Measurements from ENCODE around the gene CAMKMT. TPM values are rescaled to one million over a fixed set of nuclear protein-coding genes. Genes with fewer than 3 reads are reported as not detected.

CAMKMT gene
- total RNA-seq, 4 donors from 2014 or later = 6.0 to 15.3 (median 10.7) TPM

- Histone ChIP-seq H3K27me3 (no peaks in the 10 kb centered on the region), H3K4me1 (no peaks in the 10 kb centered on the region), H3K4me3 (no peak overlapping the region), H3K9me3 (no peaks in the 10 kb centered on the region), H3K36me3 (no peaks in the 10 kb centered on the region), H3K27ac (no peak overlapping the region)
- DNase-seq (ENCODE audit: low spot score in 2 of 2) = no peak
- 67% methylated on average over 1 of the region's 1 CpG for WGBS
- TF ChIP-seq EP300 (IDR thresholded peaks at IDR 0.05) (no peak), POLR2AphosphoS5 (IDR thresholded peaks at IDR 0.05) (no peak), POLR2A (IDR thresholded peaks at IDR 0.05) (no peak)
- TF ChIP-seq, protein P1, sequence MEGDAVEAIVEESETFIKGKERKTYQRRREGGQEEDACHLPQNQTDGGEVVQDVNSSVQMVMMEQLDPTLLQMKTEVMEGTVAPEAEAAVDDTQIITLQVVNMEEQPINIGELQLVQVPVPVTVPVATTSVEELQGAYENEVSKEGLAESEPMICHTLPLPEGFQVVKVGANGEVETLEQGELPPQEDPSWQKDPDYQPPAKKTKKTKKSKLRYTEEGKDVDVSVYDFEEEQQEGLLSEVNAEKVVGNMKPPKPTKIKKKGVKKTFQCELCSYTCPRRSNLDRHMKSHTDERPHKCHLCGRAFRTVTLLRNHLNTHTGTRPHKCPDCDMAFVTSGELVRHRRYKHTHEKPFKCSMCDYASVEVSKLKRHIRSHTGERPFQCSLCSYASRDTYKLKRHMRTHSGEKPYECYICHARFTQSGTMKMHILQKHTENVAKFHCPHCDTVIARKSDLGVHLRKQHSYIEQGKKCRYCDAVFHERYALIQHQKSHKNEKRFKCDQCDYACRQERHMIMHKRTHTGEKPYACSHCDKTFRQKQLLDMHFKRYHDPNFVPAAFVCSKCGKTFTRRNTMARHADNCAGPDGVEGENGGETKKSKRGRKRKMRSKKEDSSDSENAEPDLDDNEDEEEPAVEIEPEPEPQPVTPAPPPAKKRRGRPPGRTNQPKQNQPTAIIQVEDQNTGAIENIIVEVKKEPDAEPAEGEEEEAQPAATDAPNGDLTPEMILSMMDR (IDR thresholded peaks at IDR 0.05) = no peak
These were observed 289.0 kb downstream of the CAMKMT start for GRCh38 chr2:44650796-44651195.

DNA sequence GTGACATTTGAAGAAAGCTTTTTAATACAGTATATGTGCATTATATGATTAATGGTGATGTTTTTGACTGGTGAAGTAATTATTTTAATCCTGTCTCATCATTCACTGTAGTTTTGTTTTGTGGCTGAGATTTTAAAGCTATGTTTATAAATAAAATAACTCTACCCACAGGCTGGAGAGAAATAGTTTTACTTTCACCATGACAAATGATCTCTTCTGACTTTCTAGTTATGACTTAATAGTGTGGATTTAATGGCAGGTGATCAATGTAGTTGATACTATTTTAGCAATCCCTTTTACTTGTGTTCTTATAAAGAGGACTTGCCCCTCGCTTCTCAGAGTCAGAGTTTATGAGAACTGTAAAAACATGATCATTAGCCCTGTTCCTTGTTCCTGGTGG is 290.2 kb downstream of the CAMKMT start:
- Histone ChIP-seq H3K9me3 (no peaks in the 10 kb centered on the region), H3K27me3 (no peaks in the 10 kb centered on the region), H3K36me3 (no peaks in the 10 kb centered on the region), H3K27ac (no peak overlapping the region), H3K4me1 (no peaks in the 10 kb centered on the region), H3K4me3 (no peak overlapping the region)
- DNase-seq (ENCODE audit: low spot score in 2 of 2) = no peak
- 95% methylated on average over 1 of the region's 1 CpG for WGBS
- no peak for TF ChIP-seq EP300 (IDR thresholded peaks at IDR 0.05)

DNA sequence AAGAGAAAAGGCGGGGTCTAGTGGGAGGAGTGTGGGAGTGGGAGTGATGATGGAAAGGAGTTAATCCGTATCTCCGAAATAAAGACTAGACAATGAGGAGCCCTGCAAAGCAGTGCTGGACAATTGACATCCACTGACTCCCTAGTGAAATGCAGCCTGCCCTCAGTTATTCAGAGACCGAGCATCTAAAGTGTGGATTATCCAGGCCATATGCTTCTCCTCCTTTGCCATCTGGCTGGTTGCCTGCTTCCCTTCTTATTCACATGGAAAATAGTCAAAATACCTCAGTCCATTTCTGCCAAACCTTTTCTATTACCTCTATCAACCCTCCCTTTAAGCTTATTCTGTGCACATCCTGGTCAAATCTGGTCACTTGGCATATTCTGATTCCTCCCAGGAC is 291.0 kb downstream of the CAMKMT start:
- Histone ChIP-seq H3K4me3 (no peak overlapping the region), H3K36me3 (no peaks in the 10 kb centered on the region), H3K4me1 (no peaks in the 10 kb centered on the region), H3K9me3 (no peaks in the 10 kb centered on the region), H3K27me3 (no peaks in the 10 kb centered on the region), H3K27ac (no peak overlapping the region)
- TF ChIP-seq, protein P1 (IDR thresholded peaks at IDR 0.05) = no peak
- TF ChIP-seq POLR2A (IDR thresholded peaks at IDR 0.05) (no peak), POLR2AphosphoS5 (IDR thresholded peaks at IDR 0.05) (no peak), EP300 (IDR thresholded peaks at IDR 0.05) (no peak)
- 96% methylated on average over 4 of the region's 4 CpGs for WGBS
- no peak for DNase-seq (ENCODE audit: low spot score in 2 of 2)

DNA sequence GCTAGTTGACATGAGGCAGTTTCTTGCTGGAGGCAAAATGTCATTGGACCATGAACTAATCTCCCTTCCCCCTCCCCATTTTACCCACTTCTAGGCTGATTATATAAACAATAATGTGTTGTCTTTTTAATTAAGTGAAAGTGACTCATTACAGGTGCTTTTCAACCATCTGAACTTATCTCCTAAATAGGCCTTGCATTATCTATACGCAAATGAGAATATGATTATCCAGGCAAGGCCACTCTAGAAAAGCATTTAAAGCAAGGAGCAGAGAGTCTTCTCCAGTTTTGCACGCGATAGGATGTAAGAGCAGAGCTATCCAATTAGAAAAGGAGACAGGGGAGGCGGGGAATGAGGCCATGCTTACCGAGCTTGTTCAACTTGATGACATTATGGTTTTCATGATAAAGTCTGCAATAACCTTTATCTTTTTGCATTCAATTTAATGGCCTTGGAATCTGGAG is 293.7 kb downstream of the CAMKMT start:
- no peak for TF ChIP-seq POLR2AphosphoS5 (IDR thresholded peaks at IDR 0.05)
- no peak for TF ChIP-seq POLR2A (IDR thresholded peaks at IDR 0.05)
- Histone ChIP-seq H3K27me3 (no peaks in the 10 kb centered on the region), H3K4me3 (no peak overlapping the region), H3K9me3 (no peaks in the 10 kb centered on the region), H3K36me3 (no peaks in the 10 kb centered on the region), H3K4me1 (no peaks in the 10 kb centered on the region), H3K27ac (no peak overlapping the region)
- no peak for DNase-seq (ENCODE audit: low spot score in 2 of 2)
- 84% methylated on average over 5 of the region's 5 CpGs for WGBS

DNA sequence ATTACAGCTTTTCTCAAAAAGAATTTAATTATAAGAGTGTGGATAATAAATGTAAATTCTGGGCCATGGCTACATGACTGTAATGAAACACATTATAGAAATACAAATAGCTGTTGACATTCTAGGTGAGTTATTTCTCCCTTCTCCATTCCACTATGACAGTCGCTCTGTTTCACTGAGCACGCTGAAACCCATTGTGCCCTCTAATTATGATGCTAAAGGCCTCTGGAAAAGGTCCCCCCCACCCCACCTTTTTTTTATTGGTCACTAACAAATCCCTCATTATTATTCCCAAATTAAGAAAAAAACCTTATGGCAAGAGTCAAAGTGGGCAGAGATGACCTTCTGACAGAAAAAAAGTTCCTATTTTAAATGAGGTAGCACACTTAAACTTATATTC is 294.7 kb downstream of the CAMKMT start:
- TF ChIP-seq, protein P1 (IDR thresholded peaks at IDR 0.05) = no peak
- TF ChIP-seq POLR2AphosphoS5 (IDR thresholded peaks at IDR 0.05) (no peak), EP300 (IDR thresholded peaks at IDR 0.05) (no peak)
- H3K36me3 ChIP-seq = no peaks in the 10 kb centered on the region
- DNase-seq (ENCODE audit: low spot score in 2 of 2) = no peak
- H3K9me3 ChIP-seq = no peaks in the 10 kb centered on the region
- no peaks in the 10 kb centered on the region for H3K4me1 ChIP-seq
- H3K27me3 ChIP-seq = no peaks in the 10 kb centered on the region
- H3K4me3 ChIP-seq = no peak overlapping the region
- no peak overlapping the region for H3K27ac ChIP-seq
- 66% methylated on average over 2 of the region's 2 CpGs for WGBS

GRCh38 chr2:44663471-44664073 is 301.8 kb downstream of the CAMKMT start:
- Histone ChIP-seq H3K27me3 (no peaks in the 10 kb centered on the region), H3K4me1 (no peaks in the 10 kb centered on the region), H3K4me3 (no peak overlapping the region), H3K9me3 (no peaks in the 10 kb centered on the region), H3K27ac (no peak overlapping the region), H3K36me3 (no peaks in the 10 kb centered on the region)
- DNase-seq (ENCODE audit: low spot score in 2 of 2) = no peak
- TF ChIP-seq EP300 (IDR thresholded peaks at IDR 0.05) (no peak), POLR2A (IDR thresholded peaks at IDR 0.05) (no peak)
- TF ChIP-seq, protein P1 (IDR thresholded peaks at IDR 0.05) = no peak
- 81% methylated on average over 1 of the region's 1 CpG for WGBS
